Measurements from ENCODE around the gene SGCG. TPM values are rescaled to one million over a fixed set of nuclear protein-coding genes. Genes with fewer than 3 reads are reported as not detected.

SGCG gene
- polyA plus RNA-seq, 1 donor from 2014 or later, result not detected

- no peaks in the 10 kb centered on the region for H3K27me3 ChIP-seq (ENCODE audit: insufficient read depth, low read depth, low read length)
- H4K20me1 ChIP-seq (ENCODE audit: insufficient read depth), result no peaks in the 10 kb centered on the region
- H3F3A ChIP-seq (ENCODE audit: insufficient read depth, low read length, poor library complexity, severe bottlenecking), result no peaks in the 10 kb centered on the region
- H3K4me3 ChIP-seq (ENCODE audit: low read length), result no peak overlapping the region
- no peaks in the 10 kb centered on the region for H3K9me3 ChIP-seq (ENCODE audit: low read length)
- H3K36me3 ChIP-seq (ENCODE audit: insufficient read depth, low read length), result no peaks in the 10 kb centered on the region
- no peaks in the 10 kb centered on the region for H3K79me2 ChIP-seq (replicated peaks; ENCODE audit: insufficient read depth, low read length)
- H2AFZ ChIP-seq (ENCODE audit: low read depth, low read length), result no peak overlapping the region
- H3K4me2 ChIP-seq (ENCODE audit: low read length), result no peak overlapping the region
- no peak overlapping the region for H3K27ac ChIP-seq (ENCODE audit: low read length)
- no peaks in the 10 kb centered on the region for H3K9me2 ChIP-seq (ENCODE audit: insufficient read depth, low read length)
- TF ChIP-seq SMC3 (conservative IDR thresholded peaks at IDR 0.05; ENCODE audit: poor library complexity) (no peak), EZH2 (IDR thresholded peaks at IDR 0.05; ENCODE audit: borderline replicate concordance, insufficient read depth, low read length, poor library complexity, severe bottlenecking) (no peak), MXI1 (conservative IDR thresholded peaks at IDR 0.05; ENCODE audit: poor library complexity, severe bottlenecking) (no peak), TAF1 (IDR thresholded peaks at IDR 0.05; ENCODE audit: low read depth) (no peak)
- H3K9ac ChIP-seq (ENCODE audit: low read length), result no peak overlapping the region
Observed at GRCh38 chr13:23354520-23354919, 173.7 kb downstream of the SGCG start.

- H3K9me3 ChIP-seq (ENCODE audit: low read length), result no peaks in the 10 kb centered on the region
- TF ChIP-seq, protein P1, sequence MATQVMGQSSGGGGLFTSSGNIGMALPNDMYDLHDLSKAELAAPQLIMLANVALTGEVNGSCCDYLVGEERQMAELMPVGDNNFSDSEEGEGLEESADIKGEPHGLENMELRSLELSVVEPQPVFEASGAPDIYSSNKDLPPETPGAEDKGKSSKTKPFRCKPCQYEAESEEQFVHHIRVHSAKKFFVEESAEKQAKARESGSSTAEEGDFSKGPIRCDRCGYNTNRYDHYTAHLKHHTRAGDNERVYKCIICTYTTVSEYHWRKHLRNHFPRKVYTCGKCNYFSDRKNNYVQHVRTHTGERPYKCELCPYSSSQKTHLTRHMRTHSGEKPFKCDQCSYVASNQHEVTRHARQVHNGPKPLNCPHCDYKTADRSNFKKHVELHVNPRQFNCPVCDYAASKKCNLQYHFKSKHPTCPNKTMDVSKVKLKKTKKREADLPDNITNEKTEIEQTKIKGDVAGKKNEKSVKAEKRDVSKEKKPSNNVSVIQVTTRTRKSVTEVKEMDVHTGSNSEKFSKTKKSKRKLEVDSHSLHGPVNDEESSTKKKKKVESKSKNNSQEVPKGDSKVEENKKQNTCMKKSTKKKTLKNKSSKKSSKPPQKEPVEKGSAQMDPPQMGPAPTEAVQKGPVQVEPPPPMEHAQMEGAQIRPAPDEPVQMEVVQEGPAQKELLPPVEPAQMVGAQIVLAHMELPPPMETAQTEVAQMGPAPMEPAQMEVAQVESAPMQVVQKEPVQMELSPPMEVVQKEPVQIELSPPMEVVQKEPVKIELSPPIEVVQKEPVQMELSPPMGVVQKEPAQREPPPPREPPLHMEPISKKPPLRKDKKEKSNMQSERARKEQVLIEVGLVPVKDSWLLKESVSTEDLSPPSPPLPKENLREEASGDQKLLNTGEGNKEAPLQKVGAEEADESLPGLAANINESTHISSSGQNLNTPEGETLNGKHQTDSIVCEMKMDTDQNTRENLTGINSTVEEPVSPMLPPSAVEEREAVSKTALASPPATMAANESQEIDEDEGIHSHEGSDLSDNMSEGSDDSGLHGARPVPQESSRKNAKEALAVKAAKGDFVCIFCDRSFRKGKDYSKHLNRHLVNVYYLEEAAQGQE (IDR thresholded peaks at IDR 0.05; ENCODE audit: borderline replicate concordance), result no peak
- TF ChIP-seq, protein P2, sequence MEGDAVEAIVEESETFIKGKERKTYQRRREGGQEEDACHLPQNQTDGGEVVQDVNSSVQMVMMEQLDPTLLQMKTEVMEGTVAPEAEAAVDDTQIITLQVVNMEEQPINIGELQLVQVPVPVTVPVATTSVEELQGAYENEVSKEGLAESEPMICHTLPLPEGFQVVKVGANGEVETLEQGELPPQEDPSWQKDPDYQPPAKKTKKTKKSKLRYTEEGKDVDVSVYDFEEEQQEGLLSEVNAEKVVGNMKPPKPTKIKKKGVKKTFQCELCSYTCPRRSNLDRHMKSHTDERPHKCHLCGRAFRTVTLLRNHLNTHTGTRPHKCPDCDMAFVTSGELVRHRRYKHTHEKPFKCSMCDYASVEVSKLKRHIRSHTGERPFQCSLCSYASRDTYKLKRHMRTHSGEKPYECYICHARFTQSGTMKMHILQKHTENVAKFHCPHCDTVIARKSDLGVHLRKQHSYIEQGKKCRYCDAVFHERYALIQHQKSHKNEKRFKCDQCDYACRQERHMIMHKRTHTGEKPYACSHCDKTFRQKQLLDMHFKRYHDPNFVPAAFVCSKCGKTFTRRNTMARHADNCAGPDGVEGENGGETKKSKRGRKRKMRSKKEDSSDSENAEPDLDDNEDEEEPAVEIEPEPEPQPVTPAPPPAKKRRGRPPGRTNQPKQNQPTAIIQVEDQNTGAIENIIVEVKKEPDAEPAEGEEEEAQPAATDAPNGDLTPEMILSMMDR (IDR thresholded peaks at IDR 0.05; ENCODE audit: poor library complexity, severe bottlenecking), result no peak
- TF ChIP-seq MXI1 (conservative IDR thresholded peaks at IDR 0.05; ENCODE audit: poor library complexity, severe bottlenecking), result no peak
- no peak for TF ChIP-seq EP300 (conservative IDR thresholded peaks at IDR 0.05; ENCODE audit: poor library complexity, severe bottlenecking)
- TF ChIP-seq RAD21 (conservative IDR thresholded peaks at IDR 0.05), result no peak
- no peak for TF ChIP-seq POLR2AphosphoS5 (IDR thresholded peaks at IDR 0.05)
- no peak for TF ChIP-seq TAF1 (IDR thresholded peaks at IDR 0.05; ENCODE audit: low read depth)
- TF ChIP-seq SMC3 (conservative IDR thresholded peaks at IDR 0.05; ENCODE audit: poor library complexity), result no peak
- no peak for TF ChIP-seq EZH2 (IDR thresholded peaks at IDR 0.05; ENCODE audit: borderline replicate concordance, insufficient read depth, low read length, poor library complexity, severe bottlenecking)
- H3K36me3 ChIP-seq (ENCODE audit: insufficient read depth, low read length), result no peaks in the 10 kb centered on the region
- no peaks in the 10 kb centered on the region for H3K79me2 ChIP-seq (replicated peaks; ENCODE audit: insufficient read depth, low read length)
- no peak overlapping the region for H3K4me3 ChIP-seq (ENCODE audit: low read length)
- H3K9me2 ChIP-seq (ENCODE audit: insufficient read depth, low read length), result no peaks in the 10 kb centered on the region
- no peak overlapping the region for H3K4me2 ChIP-seq (ENCODE audit: low read length)
- no peak overlapping the region for H2AFZ ChIP-seq (ENCODE audit: low read depth, low read length)
- H4K20me1 ChIP-seq (ENCODE audit: insufficient read depth), result no peaks in the 10 kb centered on the region
- no peak overlapping the region for H3K9ac ChIP-seq (ENCODE audit: low read length)
- H3K27me3 ChIP-seq (ENCODE audit: insufficient read depth, low read depth, low read length), result no peaks in the 10 kb centered on the region
- no peaks in the 10 kb centered on the region for H3F3A ChIP-seq (ENCODE audit: insufficient read depth, low read length, poor library complexity, severe bottlenecking)
- no peak overlapping the region for H3K27ac ChIP-seq (ENCODE audit: low read length)
Observed at GRCh38 chr13:23356368-23356767, 175.6 kb downstream of the SGCG start.
